OCI-LY1 (cell line): ENCODE measurements around the gene ACACA.

Source experiments
- H2AFZ ChIP-seq: fragments of 200-600 bp; sonication (generic), shearing (Covaris generic); 2 replicates; pipeline ENCODE4 v1.6.0; 2014; ENCODE audit warnings: antibody characterized with exemption, mild to moderate bottlenecking, low read length
- H3F3A ChIP-seq: fragments of 200-600 bp; sonication (generic), shearing (Covaris generic); 2 replicates; pipeline ENCODE4 v1.6.0; 2014; ENCODE audit warnings: mild to moderate bottlenecking, antibody characterized with exemption, low read length, moderate library complexity; ENCODE audit not compliant: insufficient read depth
- H3K27ac ChIP-seq: fragments of 200-600 bp; sonication (generic); 2 replicates; pipeline ENCODE4 v1.5.1; 2014; ENCODE audit warnings: low read length, mixed run types, mild to moderate bottlenecking, low read depth; ENCODE audit not compliant: poor library complexity, severe bottlenecking
- H3K27me3 ChIP-seq: fragments of 200-600 bp; sonication (generic); 2 replicates; pipeline ENCODE4 v1.6.0; 2014; ENCODE audit warnings: antibody characterized with exemption, mild to moderate bottlenecking, low read length, moderate library complexity; ENCODE audit not compliant: insufficient read depth
- H3K36me3 ChIP-seq: fragments of 200-600 bp; sonication (generic); 2 replicates; pipeline ENCODE4 v1.6.1; 2014; ENCODE audit warnings: mild to moderate bottlenecking, antibody characterized with exemption, low read length, moderate library complexity, mixed read lengths; ENCODE audit not compliant: insufficient read depth
- H3K4me1 ChIP-seq: fragments of 200-600 bp; sonication (generic); 2 replicates; pipeline ENCODE4 v1.5.1; 2014; ENCODE audit warnings: mild to moderate bottlenecking, low read length, moderate library complexity; ENCODE audit not compliant: insufficient read depth, severe bottlenecking
- H3K4me2 ChIP-seq: fragments of 200-600 bp; sonication (generic), shearing (Covaris generic); 2 replicates; pipeline ENCODE4 v1.6.1; 2014; ENCODE audit warnings: low read length
- H3K4me3 ChIP-seq: fragments of 200-600 bp; sonication (generic); 2 replicates; pipeline ENCODE4 v1.5.1; 2014; ENCODE audit warnings: low read length, low read depth, mild to moderate bottlenecking, mixed read lengths; ENCODE audit not compliant: poor library complexity, severe bottlenecking
- H3K79me2 ChIP-seq: fragments of 200-600 bp; shearing (Covaris generic); 2 replicates; pipeline ENCODE4 v1.6.1; 2016; ENCODE audit warnings: mixed run types, low read length, mixed read lengths; ENCODE audit not compliant: insufficient read depth
- H3K9ac ChIP-seq: fragments of 200-600 bp; sonication (generic), shearing (Covaris generic); 2 replicates; pipeline ENCODE4 v1.6.1; 2014; ENCODE audit warnings: mild to moderate bottlenecking, low read length, mixed read lengths
- H3K9me2 ChIP-seq: fragments of 200-600 bp; sonication (generic), shearing (Covaris generic); 2 replicates; pipeline ENCODE4 v1.6.1; 2014; ENCODE audit warnings: low read depth, mild to moderate bottlenecking, low read length, mixed read lengths
- H3K9me3 ChIP-seq: fragments of 200-600 bp; shearing (Covaris generic); 2 replicates; pipeline ENCODE4 v1.6.1; 2014; ENCODE audit warnings: low read length, mixed read lengths
- H4K20me1 ChIP-seq: fragments of 200-600 bp; sonication (generic), shearing (Covaris generic); 2 replicates; pipeline ENCODE4 v1.6.0; 2016; ENCODE audit warnings: mild to moderate bottlenecking, low read length; ENCODE audit not compliant: insufficient read depth
- EZH2 ChIP-seq: fragments of 200-600 bp; sonication (generic), shearing (Covaris generic); IDR thresholded peaks from 2 replicates; pipeline ENCODE4 v1.8.0; 2017; ENCODE audit warnings: borderline replicate concordance, mixed run types, mild to moderate bottlenecking, antibody characterized with exemption, low read length, moderate library complexity, mixed read lengths
- TF ChIP-seq, protein P1 (sequence below): fragments of 200-600 bp; sonication (generic), shearing (Covaris generic); IDR thresholded peaks from 2 replicates; pipeline ENCODE4 v1.5.1; 2017; ENCODE audit warnings: mild to moderate bottlenecking, antibody characterized with exemption, low read length, moderate library complexity, mixed read lengths

Gene ACACA

DNA sequence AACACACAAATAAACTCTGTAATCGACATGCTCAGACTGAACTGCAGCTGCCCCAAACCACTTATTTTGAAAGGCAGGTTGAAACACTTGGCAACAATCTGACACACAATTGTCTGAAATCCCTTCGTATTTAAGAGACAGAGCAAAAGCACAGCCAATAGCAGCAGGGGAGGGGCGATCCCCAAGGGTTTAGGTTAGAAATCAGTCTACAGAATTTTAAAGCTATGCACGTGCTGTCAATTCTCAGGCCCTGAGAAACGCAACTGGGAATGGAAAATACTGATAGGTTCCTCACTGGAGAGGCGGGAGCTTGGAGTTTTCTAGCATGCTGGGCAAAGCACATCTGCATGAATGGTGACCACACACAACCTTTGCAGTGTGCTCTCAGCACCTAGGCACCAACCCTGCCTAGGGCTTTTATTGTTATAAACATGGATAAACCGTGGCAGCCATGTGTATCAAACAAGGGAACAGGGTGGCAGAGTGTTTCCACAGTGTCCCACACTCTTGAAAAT, 289.9 kb downstream of the ACACA start:
- Histone ChIP-seq H3K9ac (no peak overlapping the region), H4K20me1 (no peaks in the 10 kb centered on the region), H3K4me1 (no peaks in the 10 kb centered on the region), H3K27me3 (no peaks in the 10 kb centered on the region), H3K27ac (no peak overlapping the region), H3K36me3 (peaks cover 75% of the 10 kb centered on the region), H3K79me2 (no peaks in the 10 kb centered on the region), H3K4me3 (no peak overlapping the region), H3F3A (no peaks in the 10 kb centered on the region), H3K4me2 (no peak overlapping the region), H3K9me3 (no peaks in the 10 kb centered on the region), H3K9me2 (no peaks in the 10 kb centered on the region), H2AFZ (no peak overlapping the region)
- TF ChIP-seq, protein P1, sequence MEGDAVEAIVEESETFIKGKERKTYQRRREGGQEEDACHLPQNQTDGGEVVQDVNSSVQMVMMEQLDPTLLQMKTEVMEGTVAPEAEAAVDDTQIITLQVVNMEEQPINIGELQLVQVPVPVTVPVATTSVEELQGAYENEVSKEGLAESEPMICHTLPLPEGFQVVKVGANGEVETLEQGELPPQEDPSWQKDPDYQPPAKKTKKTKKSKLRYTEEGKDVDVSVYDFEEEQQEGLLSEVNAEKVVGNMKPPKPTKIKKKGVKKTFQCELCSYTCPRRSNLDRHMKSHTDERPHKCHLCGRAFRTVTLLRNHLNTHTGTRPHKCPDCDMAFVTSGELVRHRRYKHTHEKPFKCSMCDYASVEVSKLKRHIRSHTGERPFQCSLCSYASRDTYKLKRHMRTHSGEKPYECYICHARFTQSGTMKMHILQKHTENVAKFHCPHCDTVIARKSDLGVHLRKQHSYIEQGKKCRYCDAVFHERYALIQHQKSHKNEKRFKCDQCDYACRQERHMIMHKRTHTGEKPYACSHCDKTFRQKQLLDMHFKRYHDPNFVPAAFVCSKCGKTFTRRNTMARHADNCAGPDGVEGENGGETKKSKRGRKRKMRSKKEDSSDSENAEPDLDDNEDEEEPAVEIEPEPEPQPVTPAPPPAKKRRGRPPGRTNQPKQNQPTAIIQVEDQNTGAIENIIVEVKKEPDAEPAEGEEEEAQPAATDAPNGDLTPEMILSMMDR, result no peak
- TF ChIP-seq EZH2, result no peak

DNA sequence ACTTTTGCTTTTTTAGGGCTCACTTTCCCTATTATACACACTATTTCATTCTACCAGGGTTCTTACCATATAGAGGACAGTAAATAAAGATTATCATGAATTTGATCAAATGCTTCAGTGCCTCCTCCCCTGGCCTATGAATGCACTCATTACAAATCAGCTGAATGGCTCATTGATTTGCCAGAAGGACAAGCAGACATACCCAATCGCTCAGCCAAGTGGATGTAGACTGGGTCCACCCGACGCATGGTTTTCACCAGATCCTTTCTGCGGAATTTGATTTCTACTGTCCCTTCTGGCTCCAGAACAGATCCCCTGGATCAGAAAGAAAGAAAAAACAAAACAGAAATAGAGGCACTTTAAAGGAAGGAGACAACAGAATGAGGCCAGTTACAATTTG, 295.3 kb downstream of the ACACA start:
- no peak overlapping the region for H2AFZ ChIP-seq
- H3K4me1 ChIP-seq, result no peaks in the 10 kb centered on the region
- no peak overlapping the region for H3K4me2 ChIP-seq
- no peak overlapping the region for H3K4me3 ChIP-seq
- H3K79me2 ChIP-seq, result no peaks in the 10 kb centered on the region
- no peaks in the 10 kb centered on the region for H3F3A ChIP-seq
- no peaks in the 10 kb centered on the region for H3K9me3 ChIP-seq
- H3K9me2 ChIP-seq, result no peaks in the 10 kb centered on the region
- H3K36me3 ChIP-seq, result peaks cover 93% of the 10 kb centered on the region
- no peaks in the 10 kb centered on the region for H3K27me3 ChIP-seq
- H4K20me1 ChIP-seq, result no peaks in the 10 kb centered on the region
- no peak overlapping the region for H3K27ac ChIP-seq
- TF ChIP-seq, protein P1, result no peak
- TF ChIP-seq EZH2, result no peak
- H3K9ac ChIP-seq, result no peak overlapping the region

DNA sequence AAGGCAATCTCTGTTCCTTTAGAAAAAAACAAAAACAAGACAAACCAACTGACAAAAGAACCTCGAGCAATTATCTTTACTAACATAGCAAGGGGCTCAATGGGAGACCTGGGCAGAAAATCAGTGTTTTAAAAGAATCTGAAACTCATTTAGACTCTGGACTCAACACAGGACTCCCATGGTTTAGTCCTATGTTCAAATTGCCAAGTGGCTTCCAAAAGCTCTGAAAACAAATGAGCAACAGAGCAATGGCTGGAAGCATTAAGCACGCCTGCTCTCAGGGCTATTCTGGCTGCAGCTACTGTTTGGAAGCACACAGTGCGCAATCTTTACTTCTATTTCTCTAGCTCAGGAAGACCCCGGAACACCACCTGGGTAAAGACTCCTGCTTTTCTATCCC, 295.9 kb downstream of the ACACA start:
- Histone ChIP-seq H3K79me2 (no peaks in the 10 kb centered on the region), H3K4me2 (no peak overlapping the region), H3F3A (no peaks in the 10 kb centered on the region), H3K9me2 (no peaks in the 10 kb centered on the region), H3K27ac (no peak overlapping the region), H3K9me3 (no peaks in the 10 kb centered on the region), H3K9ac (no peak overlapping the region), H4K20me1 (no peaks in the 10 kb centered on the region), H3K4me3 (no peak overlapping the region), H2AFZ (no peak overlapping the region), H3K27me3 (no peaks in the 10 kb centered on the region), H3K36me3 (peaks cover 88% of the 10 kb centered on the region), H3K4me1 (no peaks in the 10 kb centered on the region)
- TF ChIP-seq, protein P1, result no peak
- TF ChIP-seq EZH2, result no peak
